HG03060 (cell line): ENCODE data around the gene PCLO.
"Not testable (repeated sequence)": the region's sequence is repeated elsewhere in the genome, so short reads cannot be mapped to it uniquely, and the experiment has no call there.

Experiments
- ATAC-seq: cut with Tn5 transposase; IDR thresholded peaks from one replicate; pipeline ENCODE4 v1.9.1; 2021; ENCODE audit warnings: low read depth, moderate number of reproducible peaks; ENCODE audit not compliant: unreplicated experiment

Gene PCLO

DNA sequence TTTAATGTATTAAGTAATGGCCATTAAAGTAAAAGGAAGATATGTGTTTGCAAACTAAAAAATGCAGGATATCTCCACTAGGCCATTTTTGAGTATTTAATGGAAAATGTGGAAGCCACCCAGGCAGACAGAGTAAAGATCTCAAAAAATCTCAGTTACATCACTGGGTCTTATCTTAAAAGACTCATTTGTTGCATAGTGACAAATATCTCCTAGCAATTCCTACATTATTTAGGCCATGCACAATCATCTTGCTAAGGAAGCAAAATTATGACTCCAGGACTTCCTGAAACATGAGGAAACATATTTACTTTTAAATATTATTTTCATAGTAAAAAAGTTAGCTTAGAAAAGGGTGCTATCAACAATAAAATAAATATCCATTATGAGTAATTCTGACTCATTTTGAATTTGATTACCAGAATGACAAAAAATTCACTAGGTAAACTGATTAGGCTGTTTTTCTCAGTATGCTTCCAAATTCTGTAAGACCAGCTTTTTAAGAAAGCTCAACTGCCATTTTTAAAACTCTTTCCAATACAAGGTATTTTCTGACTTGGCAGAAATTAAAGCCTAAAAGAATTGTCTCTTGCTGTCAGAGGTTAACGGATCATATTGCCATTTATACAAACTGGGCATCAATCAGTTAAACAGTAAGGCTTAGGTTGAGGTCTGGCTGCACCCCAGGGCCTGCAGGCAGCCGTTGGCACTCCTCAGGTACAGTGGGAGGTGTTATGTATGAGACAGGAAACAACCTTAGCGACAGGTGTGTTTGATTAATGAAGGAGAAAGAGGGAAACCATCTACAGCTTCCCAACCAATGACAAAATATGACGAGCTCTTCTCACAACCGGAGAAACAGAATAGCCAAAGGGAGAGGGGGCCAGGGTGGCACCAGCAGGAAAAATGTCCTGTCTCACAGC is 31.8 kb downstream of the PCLO start:
- no peak for ATAC-seq

DNA sequence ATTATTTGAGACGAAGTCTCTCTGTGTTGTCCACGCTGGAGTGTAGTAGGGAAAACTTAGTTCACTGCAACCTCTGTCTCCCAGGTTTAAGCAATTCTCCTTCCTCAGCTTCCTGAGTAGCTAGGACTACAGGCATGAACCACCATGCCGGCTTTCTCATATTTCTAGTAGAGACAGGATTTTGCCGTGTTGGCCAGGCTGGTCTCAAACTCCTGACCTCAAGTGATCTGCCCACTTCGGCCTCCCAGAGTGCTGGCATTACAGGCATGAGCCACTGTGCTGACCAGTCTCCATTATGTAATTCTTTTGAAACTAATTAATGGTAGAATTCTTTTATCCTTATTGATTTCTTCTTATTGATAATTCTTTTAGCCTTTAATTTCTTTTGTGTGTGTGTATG is 32.5 kb downstream of the PCLO start:
- no peak for ATAC-seq

DNA sequence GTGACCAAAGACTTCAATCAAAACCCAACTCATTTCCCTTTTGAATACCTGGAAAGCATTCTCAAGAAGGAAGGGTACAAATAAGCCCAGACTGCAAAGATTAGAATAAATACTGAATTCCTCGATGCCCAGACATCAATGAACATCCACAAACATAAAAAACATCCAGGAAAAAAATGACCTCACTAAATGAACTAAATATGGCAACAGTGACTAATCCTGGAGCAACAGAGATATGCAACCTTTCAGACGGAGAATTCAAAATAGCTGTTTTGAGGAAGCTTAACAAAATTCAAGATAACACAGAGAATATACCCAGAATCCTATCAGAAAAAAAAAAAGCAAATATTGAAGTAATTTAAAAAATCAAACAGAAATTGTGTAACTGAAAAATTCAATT is 43.2 kb downstream of the PCLO start:
- no peak for ATAC-seq

DNA sequence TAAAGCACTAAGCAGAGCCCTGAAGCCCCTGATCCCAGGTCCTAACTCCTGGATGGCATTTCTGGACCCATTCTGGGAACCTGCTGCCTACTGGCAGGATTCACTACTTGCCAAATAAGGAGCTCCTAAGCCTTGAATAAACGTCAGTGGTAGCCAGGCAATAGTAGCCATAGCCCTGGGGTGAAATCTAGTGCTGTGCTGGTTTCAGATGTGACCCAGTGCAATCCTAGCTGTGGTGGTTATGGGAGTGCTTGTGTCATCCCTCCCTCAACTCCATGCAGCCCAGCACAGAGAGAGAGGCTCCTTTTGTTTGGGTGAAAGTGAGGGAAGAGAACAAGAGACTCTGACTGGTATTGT is 43.7 kb downstream of the PCLO start:
- no peak for ATAC-seq

DNA sequence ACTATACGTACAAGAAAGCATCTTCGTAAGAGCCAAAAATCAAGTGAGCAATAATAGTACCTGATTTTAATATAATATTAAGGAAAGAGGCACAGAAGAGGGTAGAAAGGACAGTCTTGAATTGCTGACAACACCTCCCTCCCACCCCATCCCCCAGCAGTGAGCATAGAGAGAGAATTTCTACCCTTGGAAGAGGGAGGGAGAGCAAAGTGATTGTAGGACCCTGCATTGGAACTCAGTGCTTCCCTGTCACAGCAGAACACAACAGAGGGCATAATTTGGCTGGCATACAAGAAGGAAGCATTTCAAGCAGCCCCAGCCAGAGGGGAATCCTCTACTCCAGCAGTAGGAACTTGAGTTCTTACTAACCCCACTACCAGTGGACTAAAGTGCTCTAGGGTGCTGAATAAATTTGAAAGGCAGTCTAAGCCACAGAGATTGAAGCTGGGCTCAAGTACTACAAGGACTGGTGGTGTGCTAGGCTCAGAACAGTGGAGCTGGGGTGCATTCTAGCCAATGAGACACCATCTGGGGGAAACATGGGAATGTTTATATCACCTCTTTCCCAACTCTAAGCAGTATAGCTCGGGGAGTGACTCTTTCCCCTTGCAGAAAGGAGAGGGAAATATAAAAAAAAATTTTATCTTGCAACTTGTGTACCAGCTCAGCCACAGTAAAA is 44.2 kb downstream of the PCLO start:
- no peak for ATAC-seq

DNA sequence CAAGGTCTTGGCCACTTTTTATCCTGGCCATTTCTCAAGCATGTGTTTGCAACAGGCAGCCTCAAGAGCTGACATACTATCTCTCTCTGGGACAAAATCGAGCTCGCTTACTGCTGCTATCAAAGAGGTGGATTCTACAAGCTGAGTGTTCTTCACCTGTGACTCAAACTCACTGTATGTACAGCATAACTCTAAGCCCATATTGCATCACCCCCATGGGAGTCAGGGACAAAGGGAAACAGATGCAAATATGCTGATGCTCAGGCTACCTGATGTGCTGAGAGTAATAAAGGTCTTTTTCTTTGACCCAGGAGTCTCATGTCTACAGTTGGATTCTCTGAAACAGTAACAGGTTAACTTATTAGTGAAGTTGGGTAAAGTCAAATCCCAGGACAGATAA is 45.2 kb downstream of the PCLO start:
- no peak for ATAC-seq

DNA sequence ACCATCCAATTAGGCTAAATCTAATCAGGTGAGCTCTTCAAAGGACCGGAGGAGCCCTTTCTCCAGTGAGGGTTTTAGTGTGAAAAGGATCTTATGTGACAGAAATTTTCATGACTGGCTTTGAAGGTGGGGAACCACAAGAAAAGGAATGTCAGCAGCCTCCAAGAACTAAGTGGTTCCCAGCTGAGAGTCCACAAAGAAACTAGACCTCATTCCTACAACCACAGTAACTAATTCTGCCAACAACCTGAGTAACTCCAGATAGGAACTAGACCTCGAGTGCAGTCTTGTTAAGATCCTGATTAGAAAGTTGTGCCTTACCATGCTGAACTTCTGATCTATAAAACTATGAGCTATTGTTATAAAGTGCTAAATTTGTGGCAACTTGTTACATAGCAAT is 51.3 kb downstream of the PCLO start:
- ATAC-seq: no peak

DNA sequence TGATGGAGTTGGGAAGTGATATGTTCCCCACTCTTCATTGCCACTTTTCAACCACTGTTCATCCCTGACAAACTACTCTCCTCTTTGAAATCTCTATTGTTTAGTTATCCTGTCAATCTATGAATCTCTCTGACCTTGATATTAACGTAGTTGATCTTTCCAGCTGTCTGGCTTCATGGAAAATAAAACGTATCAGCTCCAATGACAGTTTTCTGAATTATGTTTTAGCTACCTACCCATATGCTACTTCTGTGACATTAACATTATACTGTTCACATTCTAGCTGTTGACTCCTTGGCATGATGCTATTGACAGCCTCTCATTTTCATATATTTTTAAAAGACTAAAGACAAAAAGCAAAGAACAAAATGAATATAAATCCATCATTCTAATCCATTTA is 53.3 kb downstream of the PCLO start:
- no peak for ATAC-seq

DNA sequence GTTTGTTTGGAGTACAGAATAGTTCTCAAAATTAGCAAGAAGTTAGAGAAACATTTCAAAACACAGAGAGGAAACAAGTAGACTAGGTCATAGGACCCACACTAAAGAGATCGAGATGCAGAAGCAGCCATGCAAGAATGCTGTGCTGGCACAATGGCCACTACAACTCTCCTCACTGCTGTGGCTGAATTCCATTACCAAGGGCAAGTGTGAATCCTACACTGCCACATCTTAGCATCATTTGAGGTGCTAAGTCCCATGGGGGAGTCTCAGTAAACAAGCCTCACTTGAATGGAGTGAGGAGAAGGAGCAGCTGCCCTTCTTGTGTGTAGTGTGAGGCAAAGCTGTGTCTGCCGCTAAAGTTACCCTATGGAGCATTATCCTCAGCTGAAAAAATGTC is 56.7 kb downstream of the PCLO start:
- ATAC-seq: no peak

DNA sequence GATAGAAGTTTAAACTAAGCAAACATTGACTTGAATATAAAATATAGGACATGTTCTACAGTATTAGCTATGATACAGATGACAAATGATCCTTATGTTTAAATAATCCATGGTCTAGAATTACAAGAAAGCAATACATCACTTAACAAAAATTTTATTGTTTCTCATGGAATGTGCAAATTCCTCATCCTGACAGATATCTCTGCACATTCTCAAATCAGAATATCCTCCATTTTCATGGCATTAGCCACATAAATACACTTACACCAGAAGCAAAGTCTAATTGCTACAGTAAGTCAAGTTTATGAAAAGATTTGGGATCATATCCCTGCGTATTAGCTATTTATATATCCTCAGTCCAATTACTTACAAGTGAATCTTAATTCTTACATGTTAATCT is 57.6 kb downstream of the PCLO start:
- no peak for ATAC-seq

DNA sequence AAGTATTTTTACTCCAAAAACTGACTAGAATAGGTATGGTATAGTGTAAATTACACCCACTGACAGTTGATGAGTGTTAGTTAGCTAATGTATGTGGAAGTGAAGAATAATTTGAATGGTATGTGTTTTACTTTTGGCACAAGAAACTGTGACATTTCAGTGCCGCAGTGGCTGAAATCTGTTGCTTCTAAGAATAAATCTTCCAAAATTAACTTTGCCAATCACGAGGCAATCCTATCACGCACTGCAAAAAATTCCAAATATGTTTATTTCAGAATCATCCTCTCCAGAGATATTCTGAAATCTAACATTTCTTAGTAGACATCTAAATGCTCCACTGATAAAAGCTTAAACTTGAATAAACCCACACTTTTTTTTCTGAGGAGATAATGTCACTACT is 61.2 kb downstream of the PCLO start:
- ATAC-seq: no peak

DNA sequence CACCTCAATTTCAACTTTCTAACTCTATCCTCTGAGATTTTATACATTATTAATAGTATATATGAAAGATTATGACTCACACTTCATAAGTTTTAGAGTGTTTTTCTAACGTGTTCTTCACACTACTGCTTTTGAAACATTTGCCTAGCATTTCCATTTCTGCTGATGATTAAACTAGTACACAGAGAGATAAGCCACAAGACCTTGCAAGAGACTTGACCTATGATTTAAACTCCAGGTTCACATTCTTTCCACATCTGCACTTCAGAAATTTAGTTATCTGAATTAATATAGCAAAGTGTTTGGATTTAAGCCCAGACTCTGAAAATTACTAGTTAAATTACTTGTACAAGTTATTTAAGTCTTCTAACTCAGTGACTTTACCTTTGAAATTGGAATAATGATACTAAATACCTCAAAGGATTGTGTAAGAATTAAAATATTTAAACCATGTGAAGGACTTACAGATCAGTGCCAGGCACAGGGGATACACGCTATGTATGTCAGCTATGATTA is 66.6 kb downstream of the PCLO start:
- ATAC-seq: no peak

DNA sequence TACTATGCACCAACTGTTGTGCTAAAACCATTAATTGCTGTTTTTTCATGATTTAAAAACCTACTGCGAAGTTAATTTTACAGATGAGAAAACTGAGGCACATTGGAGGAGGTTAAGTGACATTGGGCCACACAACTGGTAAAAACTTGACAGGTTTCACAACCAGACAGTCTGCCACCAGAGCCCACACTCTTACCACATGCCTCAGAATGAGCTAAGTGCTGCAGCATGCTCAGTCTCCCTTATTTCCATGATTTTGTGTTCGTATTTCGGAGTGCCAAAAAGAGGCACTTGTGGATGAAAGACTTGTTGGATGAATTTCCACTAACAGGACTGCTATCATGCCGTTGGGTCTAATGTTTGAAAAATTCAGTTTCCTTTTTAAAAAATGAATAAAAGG is 77.4 kb downstream of the PCLO start:
- no peak for ATAC-seq

DNA sequence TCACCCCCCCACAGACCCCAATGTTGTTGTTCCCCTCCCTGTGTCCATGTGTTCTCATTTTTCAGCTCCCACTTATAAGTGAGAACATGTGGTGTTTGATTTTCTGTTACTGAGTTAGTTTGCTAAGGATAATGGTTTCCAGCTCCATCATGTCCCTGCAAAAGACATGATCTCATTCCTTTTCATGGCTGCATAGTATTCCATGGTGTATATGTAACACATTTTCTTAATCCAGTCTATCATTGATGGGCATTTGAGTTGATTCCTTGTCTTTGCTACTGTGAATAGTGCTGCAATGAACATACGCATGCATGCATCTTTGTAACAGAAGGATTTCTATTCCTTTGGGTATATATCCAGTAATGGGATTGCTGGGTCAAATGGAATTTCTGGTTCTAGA is 82.8 kb downstream of the PCLO start:
- ATAC-seq: not testable (repeated sequence)

DNA sequence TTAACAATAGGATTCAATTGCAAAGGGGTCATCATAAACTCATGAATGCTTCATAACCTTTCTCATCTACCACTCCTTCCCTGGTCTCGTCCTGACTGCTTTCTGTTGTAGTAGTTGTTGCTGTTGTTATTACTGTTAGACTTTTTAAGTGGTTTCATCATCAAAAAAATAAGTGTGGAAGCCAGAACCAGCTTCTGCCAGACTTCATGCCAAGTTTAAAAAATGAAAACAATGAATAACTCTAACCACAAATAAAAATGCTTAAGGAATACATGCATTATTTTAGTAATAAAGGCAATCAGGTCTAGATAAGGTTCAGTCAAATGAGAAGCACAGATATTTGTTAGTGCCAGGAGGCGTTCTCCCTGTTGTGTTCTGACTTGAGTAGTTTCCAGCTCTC is 85.4 kb downstream of the PCLO start:
- ATAC-seq: no peak

DNA sequence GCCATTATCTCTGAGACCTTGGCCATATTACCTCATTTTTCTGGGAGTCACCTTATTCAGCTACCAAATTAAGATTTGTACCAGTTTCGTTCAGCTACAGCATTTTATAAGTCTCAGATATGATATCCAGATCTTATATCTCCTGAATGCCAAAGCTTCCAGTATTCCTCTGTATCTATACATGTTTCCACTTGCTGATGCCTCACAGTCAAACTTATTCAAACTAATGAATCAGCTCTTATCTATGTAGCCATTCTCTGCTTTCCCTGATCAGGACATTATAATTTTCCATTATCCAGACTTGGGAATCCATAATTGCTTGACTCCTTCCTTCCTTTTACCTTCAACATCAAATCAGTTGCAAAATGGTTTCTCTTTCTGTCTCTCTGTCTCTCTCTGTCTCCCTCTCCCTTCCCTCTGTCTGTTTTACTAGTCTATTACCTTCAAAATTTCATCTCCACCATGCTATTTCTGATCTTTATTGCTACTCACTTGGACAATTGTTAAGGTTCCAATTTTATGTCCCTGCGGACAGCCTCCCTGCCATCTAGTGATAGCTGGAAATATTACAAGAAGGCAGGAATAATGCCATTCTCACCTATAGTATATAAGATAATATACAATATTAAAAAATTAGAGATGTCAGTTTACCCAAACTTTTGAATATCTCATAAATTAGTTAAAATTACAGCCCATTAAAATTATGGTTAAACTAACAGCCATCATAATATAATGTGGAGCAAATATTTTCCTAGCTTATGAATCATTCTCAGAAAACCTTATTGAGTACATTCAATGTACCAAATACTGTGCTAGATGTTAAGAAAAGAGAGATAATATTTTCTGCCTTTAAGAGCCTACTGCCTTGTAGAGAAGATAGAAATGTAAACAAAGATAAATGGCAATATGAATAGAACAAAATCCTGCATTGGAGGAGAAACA is 89.8 kb downstream of the PCLO start:
- ATAC-seq: no peak

DNA sequence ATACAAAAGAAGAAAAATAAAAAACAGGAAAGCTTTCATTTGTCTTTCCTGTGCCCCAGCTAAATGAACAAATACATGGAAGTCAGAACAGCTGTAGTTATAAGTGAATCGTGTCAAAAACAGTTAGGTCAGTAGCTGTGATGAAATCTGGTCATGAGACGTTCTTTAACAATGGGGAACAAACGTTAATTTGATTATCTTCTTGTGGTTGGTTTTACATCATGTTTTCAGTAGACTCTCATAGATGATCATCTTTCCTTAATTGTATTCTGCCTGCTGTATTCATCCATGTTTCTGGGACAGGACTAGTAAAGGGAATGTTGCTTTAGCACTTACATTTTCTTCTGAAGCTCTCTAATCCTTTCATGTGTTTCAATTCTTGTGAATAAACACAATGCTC is 97.0 kb downstream of the PCLO start:
- ATAC-seq: no peak

DNA sequence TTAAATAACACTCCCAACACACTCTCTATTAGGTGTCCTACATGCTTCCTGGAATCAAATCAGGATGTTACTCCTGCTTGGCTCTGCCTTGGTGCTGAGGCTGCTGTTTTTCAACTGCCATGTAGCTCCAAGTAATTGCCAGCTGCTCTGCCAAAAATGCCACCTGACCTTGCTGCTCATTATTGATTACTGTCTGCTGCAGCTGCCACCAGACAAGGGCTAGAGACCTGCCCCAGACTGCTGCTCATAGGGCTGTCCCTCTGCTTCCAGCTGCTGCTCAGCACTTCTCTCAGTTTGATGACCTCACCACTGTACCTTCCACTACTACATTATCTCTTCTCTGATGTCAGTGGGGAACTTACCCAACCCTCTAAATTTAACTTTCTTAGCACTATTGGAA is 102.5 kb downstream of the PCLO start:
- ATAC-seq: no peak

DNA sequence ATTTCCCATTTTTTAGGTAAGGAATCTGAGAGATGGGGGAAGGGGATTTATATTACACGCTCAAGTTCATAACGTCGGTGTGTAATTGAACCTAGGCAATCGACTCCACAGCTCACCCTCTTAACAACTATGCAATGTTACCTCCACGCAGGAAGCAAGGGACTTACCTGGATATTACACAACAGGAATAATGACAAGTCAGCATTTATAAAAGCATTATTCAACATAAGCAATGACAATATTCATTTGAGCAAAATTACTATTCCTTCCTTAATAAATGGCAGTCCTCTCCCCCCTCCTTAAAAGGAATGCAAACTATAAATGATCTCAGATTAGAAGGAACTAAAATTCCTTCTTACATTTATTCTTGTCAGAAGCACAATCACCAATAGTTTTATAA is 104.0 kb downstream of the PCLO start:
- no peak for ATAC-seq

DNA sequence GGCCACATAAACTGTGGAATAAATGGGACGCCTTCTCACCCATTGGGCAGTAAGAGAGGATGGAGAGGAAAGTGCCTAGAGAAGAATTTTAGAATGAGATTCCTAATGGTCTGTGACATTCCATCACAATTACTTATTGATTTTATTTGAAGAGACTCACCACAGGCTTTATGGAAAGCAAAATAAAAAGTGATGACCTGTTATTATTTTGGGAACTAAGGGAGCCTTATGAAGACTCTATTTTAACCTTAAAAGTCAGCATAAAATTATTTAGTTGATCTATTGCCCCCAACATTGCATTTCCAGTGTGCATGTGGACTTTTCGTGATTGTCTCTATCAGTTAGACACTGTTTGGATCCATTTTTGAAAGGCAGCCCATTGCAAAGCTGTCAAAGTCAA is 107.5 kb downstream of the PCLO start:
- ATAC-seq: no peak

DNA sequence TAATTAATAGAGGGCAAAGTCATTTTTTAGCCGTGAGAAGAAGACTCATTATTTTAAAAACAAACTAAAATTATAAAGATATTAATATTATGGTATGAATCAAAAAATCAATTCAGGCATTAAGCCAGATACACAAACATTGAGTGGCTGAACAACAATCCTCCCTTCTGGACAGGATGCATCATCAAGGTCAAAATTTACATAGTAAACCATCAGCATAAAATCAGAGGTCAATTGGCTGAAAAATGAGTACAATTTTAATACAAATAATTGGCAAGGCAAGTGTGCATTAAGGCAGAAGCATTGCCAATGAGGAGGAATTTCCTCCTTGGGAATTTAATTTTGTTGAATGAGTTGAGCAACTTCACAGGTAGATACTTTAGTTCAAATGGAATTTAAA is 108.2 kb downstream of the PCLO start:
- no peak for ATAC-seq
